Natural killer cell (primary cell): Measurements from ENCODE around the gene SPATA12. TPM values are rescaled to one million over a fixed set of nuclear protein-coding genes. Genes with fewer than 3 reads are reported as not detected.

Source experiments
- ATAC-seq, 3 donors: fragments of 150-1000 bp in 2 of 3; fragments of 200-7000 bp in 1 of 3; cut with Tn5 transposase; 1 replicate in 1 of 3; 2 replicates in 2 of 3; pipeline ENCODE4 v1.10.0; 2021; ENCODE audit warnings: mild to moderate bottlenecking in 2 of 3, moderate library complexity in 2 of 3
- DNase-seq, 2 donors: peaks; one replicate each; pipeline versions ENCODE4 v3.0.0 to v3.0.0-alpha.2; 2013 to 2021; ENCODE audit warnings: mixed read lengths in 1 of 2
- H3K27ac ChIP-seq: one replicate; pipeline ENCODE4 v1.5.1; 2013; ENCODE audit warnings: mild to moderate bottlenecking, low read length
- H3K27me3 ChIP-seq: one replicate; pipeline ENCODE4 v1.6.1; 2013; ENCODE audit warnings: low read length; ENCODE audit not compliant: control insufficient read depth, insufficient read depth
- H3K36me3 ChIP-seq: one replicate; pipeline ENCODE4 v1.6.1; 2013; ENCODE audit warnings: low read length; ENCODE audit not compliant: control insufficient read depth, insufficient read depth
- H3K4me1 ChIP-seq: one replicate; pipeline ENCODE4 v1.6.1; 2013; ENCODE audit warnings: low read length; ENCODE audit not compliant: control insufficient read depth, insufficient read depth
- H3K4me3 ChIP-seq: one replicate; pipeline ENCODE4 v1.5.1; 2013; ENCODE audit warnings: low read length
- H3K9me3 ChIP-seq: one replicate; pipeline ENCODE4 v1.6.1; 2013; ENCODE audit warnings: low read length; ENCODE audit not compliant: control insufficient read depth, insufficient read depth
- H3K27ac Mint-ChIP-seq, 2 donors: one replicate each; pipeline ENCODE4 v1.8.0; 2022; ENCODE audit warnings: mild to moderate bottlenecking in 2 of 2, mixed read lengths in 2 of 2, moderate library complexity in 1 of 2
- H3K27me3 Mint-ChIP-seq, 2 donors: one replicate each; pipeline ENCODE4 v1.8.0; 2022; ENCODE audit warnings: low read depth in 2 of 2, mixed read lengths in 2 of 2
- H3K36me3 Mint-ChIP-seq: one replicate; pipeline ENCODE4 v1.8.0; 2022; ENCODE audit warnings: mixed read lengths
- H3K4me1 Mint-ChIP-seq, 2 donors: one replicate each; pipeline ENCODE4 v1.8.0; 2022; ENCODE audit warnings: mixed read lengths in 2 of 2
- H3K4me3 Mint-ChIP-seq: one replicate; pipeline ENCODE4 v1.8.0; 2022; ENCODE audit warnings: mild to moderate bottlenecking, moderate library complexity, mixed read lengths
- H3K9me3 Mint-ChIP-seq, 2 donors: one replicate each; pipeline ENCODE4 v1.8.0; 2022; ENCODE audit warnings: mixed read lengths in 2 of 2
- WGBS: methylation state at CpG from one replicate; pipeline ENCODE4 v1.1.7; 2013; ENCODE audit warnings: missing lambda C conversion rate; ENCODE audit not compliant: insufficient coverage; 5-methylcytosine and 5-hydroxymethylcytosine counted together
- intact Hi-C: fragments of 100-400 bp; cut with micrococcal nuclease; formaldehyde crosslinking; loops from one replicate; pipeline ENCODE4 v1.14.2; 2022
- total RNA-seq, 4 donors: library from RNA; stranded (reverse); fragments of 120-200 nt in 1 of 4; gene quantifications; one replicate each; pipeline versions ENCODE4 v1.2.3 to v1.2.4, GENCODE V29; 2013 to 2022
- TF ChIP-seq, protein P1 (sequence below): fragments of 200-600 bp; IDR thresholded peaks from one replicate; pipeline ENCODE4 v1.8.0; 2022; ENCODE audit warnings: antibody characterized with exemption

SPATA12 gene
- total RNA-seq, 3 donors from 2014 or later (not counting 1 experiment from before 2014, with no cell fraction given): not detected

DNA sequence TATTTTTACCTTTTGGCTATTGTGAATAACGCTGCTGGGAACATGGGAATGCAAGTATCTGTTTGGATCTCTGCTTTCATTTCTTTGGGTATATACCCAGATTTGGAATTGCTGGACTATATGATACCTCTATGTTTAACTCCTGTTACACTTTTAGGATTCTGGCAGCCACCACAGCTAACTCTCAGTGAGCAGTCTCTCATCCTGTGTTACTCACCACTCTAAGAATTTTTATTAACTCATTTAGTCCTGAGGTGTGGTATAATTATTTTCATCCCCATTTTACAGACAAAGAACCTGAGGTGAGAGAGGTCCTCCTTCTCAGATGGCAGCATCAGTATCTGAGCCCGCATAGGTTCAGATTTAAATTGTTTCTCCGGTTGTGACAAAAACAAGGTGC lies 1.1 kb downstream of the SPATA12 start:
- Histone ChIP-seq H3K27ac (no peak overlapping the region), H3K4me3 (no peak overlapping the region), H3K4me1 (no peaks in the 10 kb centered on the region), H3K9me3 (no peaks in the 10 kb centered on the region), H3K27me3 (no peaks in the 10 kb centered on the region), H3K36me3 (no peaks in the 10 kb centered on the region)
- no peak for DNase-seq
- WGBS: 95% methylated on average over 2 of the region's 3 CpGs
- intact Hi-C loops: no loop called here
- no peaks in the 10 kb centered on the region for H3K36me3 Mint-ChIP-seq
- no peak overlapping the region for H3K27ac Mint-ChIP-seq
- H3K4me1 Mint-ChIP-seq: peaks cover 0 to under 1% of the 10 kb centered on the region in 2 donors
- H3K9me3 Mint-ChIP-seq: no peaks in the 10 kb centered on the region
- H3K27me3 Mint-ChIP-seq: no peaks in the 10 kb centered on the region
- no peak overlapping the region for H3K4me3 Mint-ChIP-seq
- TF ChIP-seq, protein P1, sequence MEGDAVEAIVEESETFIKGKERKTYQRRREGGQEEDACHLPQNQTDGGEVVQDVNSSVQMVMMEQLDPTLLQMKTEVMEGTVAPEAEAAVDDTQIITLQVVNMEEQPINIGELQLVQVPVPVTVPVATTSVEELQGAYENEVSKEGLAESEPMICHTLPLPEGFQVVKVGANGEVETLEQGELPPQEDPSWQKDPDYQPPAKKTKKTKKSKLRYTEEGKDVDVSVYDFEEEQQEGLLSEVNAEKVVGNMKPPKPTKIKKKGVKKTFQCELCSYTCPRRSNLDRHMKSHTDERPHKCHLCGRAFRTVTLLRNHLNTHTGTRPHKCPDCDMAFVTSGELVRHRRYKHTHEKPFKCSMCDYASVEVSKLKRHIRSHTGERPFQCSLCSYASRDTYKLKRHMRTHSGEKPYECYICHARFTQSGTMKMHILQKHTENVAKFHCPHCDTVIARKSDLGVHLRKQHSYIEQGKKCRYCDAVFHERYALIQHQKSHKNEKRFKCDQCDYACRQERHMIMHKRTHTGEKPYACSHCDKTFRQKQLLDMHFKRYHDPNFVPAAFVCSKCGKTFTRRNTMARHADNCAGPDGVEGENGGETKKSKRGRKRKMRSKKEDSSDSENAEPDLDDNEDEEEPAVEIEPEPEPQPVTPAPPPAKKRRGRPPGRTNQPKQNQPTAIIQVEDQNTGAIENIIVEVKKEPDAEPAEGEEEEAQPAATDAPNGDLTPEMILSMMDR: no peak
- no peak for ATAC-seq

DNA sequence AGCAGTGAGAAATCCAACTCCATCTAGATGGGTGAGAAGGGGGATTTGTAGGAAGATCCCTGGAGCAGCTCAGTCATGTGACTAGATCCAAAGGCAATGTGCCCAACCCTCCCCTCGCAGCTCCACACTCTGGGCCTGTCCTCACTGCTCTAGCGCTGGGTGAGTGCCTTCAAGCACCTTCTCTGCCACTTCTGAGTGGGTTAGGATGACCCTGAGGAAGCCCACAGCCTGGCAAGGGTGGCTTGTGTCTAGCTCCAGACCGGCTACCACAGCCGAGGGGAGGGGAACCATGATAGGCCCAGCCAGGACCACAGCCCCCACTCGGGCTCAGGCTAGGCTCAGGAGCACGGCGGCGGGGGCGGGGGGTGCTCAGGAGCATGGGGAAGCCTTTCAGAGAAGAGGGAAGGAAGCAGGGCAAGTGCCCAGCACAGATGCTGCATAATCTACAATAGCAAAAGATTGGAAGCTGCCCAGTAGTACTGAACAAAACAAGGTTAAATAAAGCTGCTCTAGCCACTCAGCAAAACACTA lies 1.7 kb downstream of the SPATA12 start:
- Mint-ChIP-seq H3K27ac (no peak overlapping the region), H3K4me3 (no peak overlapping the region), H3K27me3 (no peaks in the 10 kb centered on the region), H3K9me3 (no peaks in the 10 kb centered on the region), H3K36me3 (no peaks in the 10 kb centered on the region), H3K4me1 (no peaks in the 10 kb centered on the region)
- TF ChIP-seq, protein P1: no peak
- 40% methylated on average over 9 of the region's 9 CpGs for WGBS
- Histone ChIP-seq H3K27ac (no peak overlapping the region), H3K27me3 (no peaks in the 10 kb centered on the region), H3K9me3 (no peaks in the 10 kb centered on the region), H3K36me3 (no peaks in the 10 kb centered on the region), H3K4me3 (no peak overlapping the region), H3K4me1 (no peaks in the 10 kb centered on the region)
- intact Hi-C loops: no loop called here
- DNase-seq (no peak), ATAC-seq (no peak)

DNA sequence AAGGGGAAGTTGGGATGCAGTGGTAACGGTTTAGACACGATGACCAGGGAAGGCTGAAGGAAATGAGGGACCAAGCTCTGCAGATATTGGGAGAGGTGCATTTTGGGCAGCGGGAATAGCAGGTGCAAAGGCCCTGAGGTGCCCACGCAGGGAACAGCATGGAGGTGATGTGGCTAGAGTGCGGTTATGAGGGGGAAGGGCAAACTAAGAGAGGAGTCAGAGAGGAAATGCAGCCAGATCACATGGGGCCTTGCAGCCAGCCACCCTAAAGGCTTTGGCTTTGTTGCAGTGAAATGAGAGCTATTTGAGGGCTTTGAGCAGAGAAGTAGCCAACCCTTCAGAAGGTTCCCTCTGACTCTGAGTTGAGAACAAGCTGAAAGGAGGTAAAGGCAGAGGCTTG lies 2.6 kb downstream of the SPATA12 start:
- no peak for DNase-seq
- Mint-ChIP-seq H3K36me3 (no peaks in the 10 kb centered on the region), H3K4me3 (no peak overlapping the region), H3K4me1 (peaks cover under 1 to 1% of the 10 kb centered on the region in 2 donors), H3K27me3 (no peaks in the 10 kb centered on the region), H3K9me3 (no peaks in the 10 kb centered on the region), H3K27ac (no peak overlapping the region)
- Histone ChIP-seq H3K36me3 (no peaks in the 10 kb centered on the region), H3K27me3 (no peaks in the 10 kb centered on the region), H3K27ac (no peak overlapping the region), H3K9me3 (no peaks in the 10 kb centered on the region), H3K4me1 (no peaks in the 10 kb centered on the region), H3K4me3 (no peak overlapping the region)
- ATAC-seq: no peak
- WGBS: 68% methylated on average over 5 of the region's 5 CpGs
- TF ChIP-seq, protein P1: no peak
- intact Hi-C loops: no loop called here

DNA sequence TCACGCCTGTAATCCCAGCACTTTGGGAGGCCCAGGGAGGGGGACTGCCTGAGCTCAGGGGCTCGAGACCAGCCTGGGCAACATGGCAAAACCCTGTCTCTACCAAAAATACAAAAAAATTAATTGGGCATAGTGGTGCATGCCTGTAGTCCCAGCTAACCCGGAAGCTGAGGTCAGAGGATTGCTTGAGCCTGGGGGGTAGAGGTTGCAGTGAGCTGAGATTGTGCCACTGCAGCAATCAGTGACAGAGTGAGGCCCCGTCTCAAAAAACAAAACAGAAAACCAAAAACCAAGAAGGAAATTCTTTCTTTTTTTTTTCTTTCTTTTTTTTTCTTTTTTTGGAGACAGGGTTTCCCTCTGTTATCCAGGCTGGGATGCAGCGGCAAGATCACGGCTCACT lies 3.5 kb downstream of the SPATA12 start:
- Histone ChIP-seq H3K9me3 (no peaks in the 10 kb centered on the region), H3K27me3 (no peaks in the 10 kb centered on the region), H3K27ac (no peak overlapping the region), H3K4me3 (no peak overlapping the region), H3K4me1 (peaks cover 4% of the 10 kb centered on the region), H3K36me3 (no peaks in the 10 kb centered on the region)
- H3K27ac Mint-ChIP-seq: no peak overlapping the region
- H3K4me3 Mint-ChIP-seq: no peak overlapping the region
- H3K36me3 Mint-ChIP-seq: no peaks in the 10 kb centered on the region
- no peaks in the 10 kb centered on the region for H3K27me3 Mint-ChIP-seq
- intact Hi-C loops: no loop called here
- H3K4me1 Mint-ChIP-seq: peaks cover 10 to 11% of the 10 kb centered on the region in 2 donors
- H3K9me3 Mint-ChIP-seq: no peaks in the 10 kb centered on the region
- ATAC-seq (no peak), DNase-seq (no peak)
- TF ChIP-seq, protein P1: no peak
- 72% methylated on average over 6 of the region's 6 CpGs for WGBS
